ENCODE results near the gene NDUFS6.

The NDUFS6 gene

DNA sequence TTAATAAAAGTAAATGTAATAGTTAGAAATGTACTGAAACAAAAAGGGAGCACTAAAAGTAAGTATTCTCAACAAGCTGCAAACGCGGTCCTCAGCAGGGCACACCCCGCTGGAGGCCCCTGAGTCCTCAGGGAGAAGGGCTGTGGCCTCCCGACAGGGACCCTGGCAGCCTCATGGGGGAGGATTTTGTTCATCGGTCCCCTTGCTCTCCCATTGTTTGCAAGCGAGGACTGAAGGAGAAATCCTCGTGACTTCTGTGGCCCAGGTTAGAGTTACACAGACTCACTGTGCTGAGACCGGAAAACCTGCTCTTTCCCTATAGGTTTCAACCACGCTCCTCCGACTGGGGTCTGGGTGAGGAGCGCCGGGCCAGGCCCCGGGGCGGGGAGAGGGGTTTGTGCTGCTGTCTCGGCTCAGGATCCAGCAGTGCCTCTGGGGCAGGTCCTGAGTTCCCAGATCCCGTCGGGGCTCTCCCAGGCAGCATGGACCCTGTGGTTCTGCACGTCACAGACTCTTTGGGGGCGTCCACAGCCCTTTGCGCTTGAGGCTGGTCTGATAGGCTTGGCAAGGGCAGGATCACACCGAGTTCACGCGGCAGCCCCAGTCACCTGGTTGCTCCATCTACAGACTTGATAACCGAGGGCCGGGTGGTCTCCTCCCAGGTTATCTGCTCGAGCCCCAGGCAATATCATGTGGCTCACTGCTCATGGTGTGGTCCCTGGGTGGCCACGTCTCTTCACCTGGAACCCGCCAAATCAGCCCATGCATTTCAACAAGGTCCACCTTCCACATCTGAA is 40.4 kb upstream of the NDUFS6 start:
- Histone ChIP-seq H3K9me3 (replicated peaks in 1 of 2; ENCODE audit: control insufficient read depth in 2 of 2, insufficient read depth in 1 of 2, low read depth in 1 of 2, low read length in 2 of 2) (peaks cover 7 to 10% of the 10 kb centered on the region in 2 donors), H3K14ac (ENCODE audit: low read length) (no peak overlapping the region), H2BK120ac (ENCODE audit: low read depth, low read length) (no peak overlapping the region), H3K18ac (ENCODE audit: low read length) (no peak overlapping the region), H4K91ac (ENCODE audit: low read depth, low read length, poor library complexity) (no peak overlapping the region), H3K23ac (ENCODE audit: low read depth, low read length, poor library complexity) (no peak overlapping the region), H3K9ac (ENCODE audit: low read depth, low read length, poor library complexity) (no peak overlapping the region), H2AK5ac (ENCODE audit: low read depth, low read length) (no peak overlapping the region), H2BK15ac (ENCODE audit: low read length) (no peak overlapping the region), H3K4ac (ENCODE audit: low read length) (no peak overlapping the region), H3K4me3 (ENCODE audit: low read length in 2 of 2) (no peak overlapping the region), H3K4me1 (ENCODE audit: control insufficient read depth in 2 of 2, insufficient read depth in 1 of 2, low read depth in 1 of 2, low read length in 2 of 2) (peaks cover 0 to 14% of the 10 kb centered on the region in 2 donors), H3K79me1 (ENCODE audit: low read depth, low read length) (no peaks in the 10 kb centered on the region), H2AFZ (ENCODE audit: low read length) (no peak overlapping the region), H3K4me2 (ENCODE audit: insufficient read depth, low read length, poor library complexity, severe bottlenecking) (no peak overlapping the region), H3K36me3 (replicated peaks in 1 of 2; ENCODE audit: control insufficient read depth in 2 of 2, insufficient read depth in 2 of 2, low read length in 2 of 2) (no peaks in the 10 kb centered on the region), H2BK12ac (ENCODE audit: low read length) (no peak overlapping the region), H3K27me3 (ENCODE audit: control insufficient read depth in 3 of 3, insufficient read depth in 3 of 3, low read depth in 1 of 3, low read length in 3 of 3) (no peaks in the 10 kb centered on the region), H3K27ac (replicated peaks; ENCODE audit: low read length) (no peak overlapping the region), H2BK5ac (ENCODE audit: low read length) (no peak overlapping the region), H4K8ac (ENCODE audit: low read depth, low read length) (no peak overlapping the region)
- DNase-seq (ENCODE audit: low spot score), result no peak
- WGBS, 2 donors (ENCODE audit: extremely low coverage in 2 of 2, insufficient read length in 2 of 2, insufficient replicate concordance in 1 of 2), result no CpG with 5 or more reads among the region's 28 CpGs

DNA sequence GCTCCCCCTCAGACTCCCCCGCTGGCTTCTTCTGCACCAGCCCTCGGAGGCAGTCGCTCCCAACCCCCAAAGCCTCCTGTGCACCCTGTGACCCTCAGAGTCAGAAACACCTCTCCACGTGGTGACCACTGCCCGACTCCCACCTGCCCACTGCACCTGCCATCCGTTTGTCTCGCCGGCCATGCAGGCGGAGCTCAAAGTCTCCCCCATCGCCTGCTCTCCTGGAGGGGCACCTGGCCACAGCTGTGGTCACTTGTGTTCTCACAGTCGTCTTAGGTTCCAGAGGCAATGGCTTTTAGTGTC is 39.8 kb upstream of the NDUFS6 start:
- Histone ChIP-seq H2BK15ac (ENCODE audit: low read length) (no peak overlapping the region), H4K91ac (ENCODE audit: low read depth, low read length, poor library complexity) (no peak overlapping the region), H3K9me3 (replicated peaks in 1 of 2; ENCODE audit: control insufficient read depth in 2 of 2, insufficient read depth in 1 of 2, low read depth in 1 of 2, low read length in 2 of 2) (peaks cover 7 to 10% of the 10 kb centered on the region in 2 donors), H3K4me2 (ENCODE audit: insufficient read depth, low read length, poor library complexity, severe bottlenecking) (no peak overlapping the region), H3K9ac (ENCODE audit: low read depth, low read length, poor library complexity) (no peak overlapping the region), H2BK12ac (ENCODE audit: low read length) (no peak overlapping the region), H3K4me1 (ENCODE audit: control insufficient read depth in 2 of 2, insufficient read depth in 1 of 2, low read depth in 1 of 2, low read length in 2 of 2) (peaks cover 0 to 8% of the 10 kb centered on the region in 2 donors), H3K4ac (ENCODE audit: low read length) (no peak overlapping the region), H3K79me1 (ENCODE audit: low read depth, low read length) (no peaks in the 10 kb centered on the region), H2BK5ac (ENCODE audit: low read length) (no peak overlapping the region), H2BK120ac (ENCODE audit: low read depth, low read length) (no peak overlapping the region), H3K14ac (ENCODE audit: low read length) (no peak overlapping the region), H3K36me3 (replicated peaks in 1 of 2; ENCODE audit: control insufficient read depth in 2 of 2, insufficient read depth in 2 of 2, low read length in 2 of 2) (no peaks in the 10 kb centered on the region), H3K27me3 (ENCODE audit: control insufficient read depth in 3 of 3, insufficient read depth in 3 of 3, low read depth in 1 of 3, low read length in 3 of 3) (no peaks in the 10 kb centered on the region), H3K18ac (ENCODE audit: low read length) (no peak overlapping the region), H3K27ac (replicated peaks; ENCODE audit: low read length) (no peak overlapping the region), H4K8ac (ENCODE audit: low read depth, low read length) (no peak overlapping the region), H3K4me3 (ENCODE audit: low read length in 2 of 2) (no peak overlapping the region), H3K23ac (ENCODE audit: low read depth, low read length, poor library complexity) (no peak overlapping the region), H2AK5ac (ENCODE audit: low read depth, low read length) (no peak overlapping the region), H2AFZ (ENCODE audit: low read length) (no peak overlapping the region)
- no peak for DNase-seq (ENCODE audit: low spot score)
- whole genome bisulfite sequencing, 2 donors (ENCODE audit: extremely low coverage in 2 of 2, insufficient read length in 2 of 2, insufficient replicate concordance in 1 of 2), result no CpG with 5 or more reads among the region's 11 CpGs

DNA sequence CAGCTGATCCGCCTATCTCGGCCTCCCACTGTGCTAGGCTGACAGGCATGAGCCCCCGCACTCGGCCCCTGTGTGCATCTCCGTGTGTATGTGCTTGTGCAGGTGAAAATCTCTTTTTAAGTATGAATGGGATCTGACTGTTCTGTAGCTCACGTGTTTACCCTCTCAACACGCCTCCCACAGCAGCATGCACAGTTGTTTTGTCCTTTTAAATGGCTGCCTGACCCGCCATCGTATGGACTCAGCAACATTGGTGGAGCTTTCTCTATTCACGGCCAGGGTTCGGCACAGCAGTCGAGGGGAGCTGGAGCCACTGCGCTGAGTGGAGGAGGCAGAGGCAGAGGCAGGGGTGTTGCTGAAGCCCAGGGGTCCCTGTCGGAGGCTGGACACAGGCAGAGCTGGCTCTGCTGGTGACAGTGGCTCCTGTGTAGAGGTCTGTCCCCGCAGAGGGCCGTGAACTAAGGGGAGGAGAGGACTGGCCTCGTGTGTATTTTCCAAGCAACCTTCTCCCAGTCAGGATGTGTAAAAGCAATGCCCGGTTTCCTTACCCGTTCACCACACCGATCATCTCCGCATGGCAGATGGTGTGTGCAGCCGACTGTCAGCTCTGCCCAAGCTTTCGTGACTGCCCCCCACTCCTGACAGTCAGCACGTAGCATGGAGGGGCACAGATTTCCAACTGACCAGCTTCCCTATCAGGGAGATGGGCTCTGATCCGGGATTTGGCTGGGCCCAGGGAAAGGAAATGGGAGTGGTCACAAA is 38.9 kb upstream of the NDUFS6 start:
- Histone ChIP-seq H3K4me3 (ENCODE audit: low read length in 2 of 2) (no peak overlapping the region), H2BK15ac (ENCODE audit: low read length) (peak overlapping the region; percentile 26), H2AK5ac (ENCODE audit: low read depth, low read length) (peak overlapping the region; percentile 18), H3K79me1 (ENCODE audit: low read depth, low read length) (no peaks in the 10 kb centered on the region), H4K91ac (ENCODE audit: low read depth, low read length, poor library complexity) (no peak overlapping the region), H3K4me2 (ENCODE audit: insufficient read depth, low read length, poor library complexity, severe bottlenecking) (no peak overlapping the region), H2BK12ac (ENCODE audit: low read length) (no peak overlapping the region), H2BK120ac (ENCODE audit: low read depth, low read length) (no peak overlapping the region), H3K14ac (ENCODE audit: low read length) (no peak overlapping the region), H3K36me3 (replicated peaks in 1 of 2; ENCODE audit: control insufficient read depth in 2 of 2, insufficient read depth in 2 of 2, low read length in 2 of 2) (no peaks in the 10 kb centered on the region), H3K4ac (ENCODE audit: low read length) (no peak overlapping the region), H3K23ac (ENCODE audit: low read depth, low read length, poor library complexity) (no peak overlapping the region), H3K27me3 (ENCODE audit: control insufficient read depth in 3 of 3, insufficient read depth in 3 of 3, low read depth in 1 of 3, low read length in 3 of 3) (no peaks in the 10 kb centered on the region), H2BK5ac (ENCODE audit: low read length) (no peak overlapping the region), H2AFZ (ENCODE audit: low read length) (peak overlapping the region; percentile 61), H3K18ac (ENCODE audit: low read length) (no peak overlapping the region), H3K9me3 (replicated peaks in 1 of 2; ENCODE audit: control insufficient read depth in 2 of 2, insufficient read depth in 1 of 2, low read depth in 1 of 2, low read length in 2 of 2) (peaks cover 7 to 10% of the 10 kb centered on the region in 2 donors), H3K27ac (replicated peaks; ENCODE audit: low read length) (no peak overlapping the region), H3K9ac (ENCODE audit: low read depth, low read length, poor library complexity) (peak overlapping the region; percentile 78), H3K4me1 (ENCODE audit: control insufficient read depth in 2 of 2, insufficient read depth in 1 of 2, low read depth in 1 of 2, low read length in 2 of 2) (peaks cover 0 to 8% of the 10 kb centered on the region in 2 donors), H4K8ac (ENCODE audit: low read depth, low read length) (no peak overlapping the region)
- WGBS, 2 donors (ENCODE audit: extremely low coverage in 2 of 2, insufficient read length in 2 of 2, insufficient replicate concordance in 1 of 2), result no CpG with 5 or more reads among the region's 25 CpGs
- no peak for DNase-seq (ENCODE audit: low spot score)

DNA sequence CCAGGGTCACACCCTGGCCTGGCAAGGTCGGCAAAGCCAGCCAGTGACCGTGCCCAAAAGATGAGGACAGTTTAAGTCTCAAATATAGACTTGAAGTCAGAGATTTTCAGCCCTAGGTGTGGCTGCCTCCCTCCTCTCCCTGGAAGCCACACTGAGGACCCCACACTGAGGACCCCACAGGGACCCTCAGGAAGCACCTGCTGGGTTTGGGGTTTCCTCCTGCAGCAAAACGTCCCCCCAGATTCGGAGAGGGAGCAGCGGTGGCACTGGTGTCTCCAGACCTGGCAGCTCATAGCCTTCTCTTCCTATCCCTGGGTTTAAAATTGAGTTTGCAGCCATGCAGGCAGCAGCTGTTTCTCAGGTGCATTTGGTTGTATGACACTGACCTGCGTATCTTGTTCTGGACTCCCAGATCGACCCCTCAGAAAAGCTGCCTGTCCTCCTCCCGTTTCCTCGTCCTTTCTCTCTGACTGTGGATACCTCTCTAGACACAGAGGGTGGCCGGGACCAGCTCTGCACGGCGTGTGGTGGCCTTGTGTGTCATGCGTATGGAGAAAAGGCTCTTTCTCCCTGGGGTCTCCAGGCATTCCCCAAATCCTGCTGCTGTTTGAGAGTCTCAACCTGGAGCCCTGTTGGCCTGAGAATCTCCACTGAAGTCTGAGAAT is 38.2 kb upstream of the NDUFS6 start:
- no peak for DNase-seq (ENCODE audit: low spot score)
- no peaks in the 10 kb centered on the region for H3K27me3 ChIP-seq (ENCODE audit: control insufficient read depth in 3 of 3, insufficient read depth in 3 of 3, low read depth in 1 of 3, low read length in 3 of 3)
- H2BK15ac ChIP-seq (ENCODE audit: low read length), result no peak overlapping the region
- H4K91ac ChIP-seq (ENCODE audit: low read depth, low read length, poor library complexity), result no peak overlapping the region
- H3K4me3 ChIP-seq (ENCODE audit: low read length in 2 of 2), result no peak overlapping the region
- H3K14ac ChIP-seq (ENCODE audit: low read length), result no peak overlapping the region
- no peak overlapping the region for H4K8ac ChIP-seq (ENCODE audit: low read depth, low read length)
- H2AK5ac ChIP-seq (ENCODE audit: low read depth, low read length), result peak overlapping the region; percentile 4
- peak overlapping the region; percentile 20 for H3K23ac ChIP-seq (ENCODE audit: low read depth, low read length, poor library complexity)
- no peaks in the 10 kb centered on the region for H3K36me3 ChIP-seq (replicated peaks in 1 of 2; ENCODE audit: control insufficient read depth in 2 of 2, insufficient read depth in 2 of 2, low read length in 2 of 2)
- H3K4me2 ChIP-seq (ENCODE audit: insufficient read depth, low read length, poor library complexity, severe bottlenecking), result no peak overlapping the region
- peak overlapping the region; percentile 86 for H2AFZ ChIP-seq (ENCODE audit: low read length)
- WGBS, 2 donors (ENCODE audit: extremely low coverage in 2 of 2, insufficient read length in 2 of 2, insufficient replicate concordance in 1 of 2), result no CpG with 5 or more reads among the region's 13 CpGs
- H2BK12ac ChIP-seq (ENCODE audit: low read length), result no peak overlapping the region
- peaks cover 3 to 11% of the 10 kb centered on the region in 2 donors for H3K4me1 ChIP-seq (ENCODE audit: control insufficient read depth in 2 of 2, insufficient read depth in 1 of 2, low read depth in 1 of 2, low read length in 2 of 2)
- no peak overlapping the region for H2BK5ac ChIP-seq (ENCODE audit: low read length)
- peak overlapping the region; percentile 48 for H3K18ac ChIP-seq (ENCODE audit: low read length)
- no peak overlapping the region for H3K4ac ChIP-seq (ENCODE audit: low read length)
- peaks cover 6 to 7% of the 10 kb centered on the region in 2 donors for H3K9me3 ChIP-seq (replicated peaks in 1 of 2; ENCODE audit: control insufficient read depth in 2 of 2, insufficient read depth in 1 of 2, low read depth in 1 of 2, low read length in 2 of 2)
- no peak overlapping the region for H2BK120ac ChIP-seq (ENCODE audit: low read depth, low read length)
- H3K9ac ChIP-seq (ENCODE audit: low read depth, low read length, poor library complexity), result no peak overlapping the region
- H3K79me1 ChIP-seq (ENCODE audit: low read depth, low read length), result no peaks in the 10 kb centered on the region
- no peak overlapping the region for H3K27ac ChIP-seq (replicated peaks; ENCODE audit: low read length)
